Stimulated activated CD8-positive, alpha-beta memory T cell treated with anti-CD3 and anti-CD28 coated beads, Interleukin-12 subunit alpha, Interleukin-12 subunit beta, amount 100 ng/mL, for 24 hours (primary cell): ENCODE measurements around the gene OR52E2.
"Not testable (repeated sequence)": the region's sequence is repeated elsewhere in the genome, so short reads cannot be mapped to it uniquely, and the experiment has no call there.

Experiments
- DNase-seq: peaks from one replicate; pipeline ENCODE4 v3.0.0-alpha.2; 2020; ENCODE audit errors: extremely low read depth

OR52E2 gene

DNA sequence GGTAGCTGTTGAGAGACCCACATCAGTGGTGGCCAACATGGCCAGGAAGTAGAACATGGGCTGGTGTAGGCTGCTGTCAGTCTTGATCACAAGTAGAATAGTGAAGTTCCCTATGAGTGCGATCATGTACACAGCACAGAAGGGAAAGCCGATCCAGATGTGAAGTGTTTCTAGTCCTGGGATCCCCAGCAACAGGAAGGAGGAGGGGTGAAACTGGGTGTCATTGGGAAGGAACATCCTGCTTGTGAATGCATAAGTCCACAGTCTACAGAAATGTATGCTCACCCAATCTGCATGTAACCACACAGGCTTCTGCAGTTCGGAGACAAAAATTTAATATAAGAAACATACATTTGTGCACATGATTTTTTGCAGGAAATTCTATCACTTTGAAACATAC, at the start of gene OR52E2:
OR52E2 (minus strand) TSS at position 237 of the 400 bp plus-strand sequence; CDS start at position 237, 0 bp downstream.
- no peak for DNase-seq

- DNase-seq, result no peak
Observed at GRCh38 chr11:5107285-5107684, 47.9 kb upstream of the OR52E2 start.

DNA sequence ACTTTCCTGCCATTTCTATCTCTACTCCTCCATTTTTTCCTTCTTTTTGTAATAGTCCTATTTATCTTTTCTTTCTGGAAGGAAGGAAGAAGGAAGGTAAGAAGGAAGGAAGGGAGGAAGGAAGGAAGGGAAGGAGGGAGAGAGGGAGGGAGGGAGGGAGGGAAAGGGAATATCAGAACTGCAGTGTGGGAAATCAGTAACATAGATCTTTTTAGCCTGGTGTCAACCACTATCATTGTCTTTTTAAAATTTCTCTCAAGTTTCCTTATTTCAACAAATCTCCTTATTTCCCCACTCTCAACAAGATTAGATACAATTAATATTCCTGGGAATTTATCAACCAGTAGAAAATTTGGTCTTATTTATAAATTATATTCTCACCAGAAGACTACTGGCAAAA, 43.6 kb upstream of the OR52E2 start:
- no peak for DNase-seq

- no peak for DNase-seq
Observed at GRCh38 chr11:5102246-5102645, 42.8 kb upstream of the OR52E2 start.

GRCh38 chr11:5096011-5096410, 36.6 kb upstream of the OR52E2 start:
- DNase-seq, result no peak

DNA sequence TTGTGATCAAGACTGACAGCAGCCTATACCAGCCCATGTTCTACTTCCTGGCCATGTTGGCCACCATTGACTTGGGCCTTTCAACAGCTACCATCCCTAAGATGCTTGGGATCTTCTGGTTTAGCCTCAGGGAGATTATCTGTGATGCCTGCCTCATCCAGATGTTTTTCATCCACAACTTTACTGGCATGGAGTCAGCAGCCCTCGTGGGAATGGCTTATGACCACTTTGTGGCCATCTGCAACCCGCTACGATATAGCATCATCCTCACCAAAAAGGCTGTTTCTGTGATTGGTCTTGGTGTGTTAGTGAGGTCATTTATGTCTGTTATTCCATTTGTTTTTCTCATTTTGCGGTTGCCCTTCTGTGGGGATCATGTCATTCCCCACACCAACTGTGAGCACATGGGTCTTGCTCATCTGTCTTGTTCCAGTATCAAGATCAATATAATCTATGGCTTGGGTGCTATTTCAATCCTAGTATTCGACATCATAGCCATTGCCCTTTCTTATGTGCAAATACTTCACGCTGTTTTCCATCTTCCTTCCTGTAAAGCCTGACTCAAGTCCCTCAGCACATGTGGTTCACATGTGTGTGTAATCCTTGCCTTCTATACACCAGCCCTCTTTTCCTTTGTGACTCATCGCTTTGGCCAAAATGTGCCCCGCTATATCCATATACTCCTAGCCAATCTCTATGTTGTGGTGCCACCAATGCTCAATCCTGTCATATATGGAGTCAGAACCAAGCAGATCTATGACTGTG, 33.6 kb upstream of the OR52E2 start:
- DNase-seq, result no peak

- no peak for DNase-seq
Observed at GRCh38 chr11:5090668-5091067, 31.2 kb upstream of the OR52E2 start.

DNA sequence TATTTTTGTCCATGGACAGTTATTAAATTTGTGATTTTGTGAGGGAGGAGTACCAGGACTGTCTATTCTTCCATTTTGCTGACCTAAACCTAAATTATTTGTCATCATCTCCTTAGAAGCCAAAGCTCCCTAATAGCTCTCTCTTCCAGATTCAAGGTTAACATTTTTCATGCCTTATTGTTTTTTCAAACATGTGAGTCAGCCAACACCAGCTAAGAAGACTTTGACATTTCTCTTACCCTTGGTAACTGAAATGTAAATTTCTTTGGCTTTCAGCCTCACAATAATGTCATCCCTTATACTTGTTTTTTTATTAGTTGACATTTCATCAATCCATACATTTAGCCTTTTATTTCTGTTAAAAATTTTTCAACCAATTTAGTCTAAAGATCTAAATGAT, 29.1 kb upstream of the OR52E2 start:
- DNase-seq, result no peak

GRCh38 chr11:5083602-5084001, 24.2 kb upstream of the OR52E2 start:
- DNase-seq, result no peak

DNA sequence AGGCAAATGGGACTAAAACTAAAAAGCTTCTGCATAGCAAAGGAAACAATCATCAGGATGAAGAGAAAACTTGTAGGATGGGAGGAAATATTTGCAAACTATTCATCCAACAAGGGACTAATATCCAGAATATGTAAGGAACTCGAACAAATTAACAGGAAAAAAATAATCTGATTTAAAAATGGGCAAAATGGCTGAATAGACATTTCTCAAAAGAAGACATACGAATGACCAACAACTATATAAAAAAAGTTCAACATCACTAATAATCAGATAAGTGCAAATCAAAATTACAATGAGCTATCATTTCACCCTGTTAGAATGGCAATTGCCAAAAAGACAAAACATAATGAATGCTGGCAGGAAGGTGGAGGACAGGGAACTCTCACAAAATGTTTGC, 22.0 kb upstream of the OR52E2 start:
- DNase-seq, result no peak

DNA sequence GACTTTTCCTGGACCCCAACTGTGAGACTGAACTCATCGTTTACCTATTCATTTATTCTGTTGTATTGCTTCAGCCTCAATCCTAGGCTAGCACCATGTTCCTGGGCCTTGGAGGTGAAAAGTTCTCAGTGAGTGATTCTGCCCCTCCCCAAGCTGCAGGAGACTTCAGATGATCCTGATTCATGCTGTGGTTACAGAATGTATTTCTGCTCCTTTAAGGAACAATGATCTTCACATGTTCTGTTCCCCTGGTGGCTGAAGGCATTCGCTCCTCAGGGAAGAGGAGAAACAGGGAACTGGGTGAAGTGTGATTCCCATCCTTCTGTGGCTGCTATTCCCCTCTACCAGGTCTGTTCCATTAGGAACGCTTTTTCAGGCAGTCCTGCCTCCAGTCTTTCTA, 12.4 kb upstream of the OR52E2 start:
- DNase-seq, result no peak

GRCh38 chr11:5069272-5069671, 9.8 kb upstream of the OR52E2 start, which contains the start of gene OR52E1:
TSS of gene OR52E1 (plus strand) at chr11:5069572.
- DNase-seq, result no peak

GRCh38 chr11:5065027-5065426, 5.6 kb upstream of the OR52E2 start:
- DNase-seq, result no peak

- DNase-seq, result not testable (repeated sequence)
Observed at GRCh38 chr11:5058679-5059078, 748 bp downstream of the OR52E2 start.

DNA sequence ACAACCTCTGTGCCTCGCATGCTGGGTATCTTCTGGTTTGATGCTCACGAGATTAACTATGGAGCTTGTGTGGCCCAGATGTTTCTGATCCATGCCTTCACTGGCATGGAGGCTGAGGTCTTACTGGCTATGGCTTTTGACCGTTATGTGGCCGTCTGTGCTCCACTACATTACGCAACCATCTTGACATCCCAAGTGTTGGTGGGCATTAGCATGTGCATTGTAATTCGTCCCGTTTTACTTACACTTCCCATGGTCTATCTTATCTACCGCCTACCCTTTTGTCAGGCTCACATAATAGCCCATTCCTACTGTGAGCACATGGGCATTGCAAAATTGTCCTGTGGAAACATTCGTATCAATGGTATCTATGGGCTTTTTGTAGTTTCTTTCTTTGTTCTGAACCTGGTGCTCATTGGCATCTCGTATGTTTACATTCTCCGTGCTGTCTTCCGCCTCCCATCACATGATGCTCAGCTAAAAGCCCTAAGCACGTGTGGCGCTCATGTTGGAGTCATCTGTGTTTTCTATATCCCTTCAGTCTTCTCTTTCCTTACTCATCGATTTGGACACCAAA, 12.6 kb downstream of the OR52E2 start:
- no peak for DNase-seq

DNA sequence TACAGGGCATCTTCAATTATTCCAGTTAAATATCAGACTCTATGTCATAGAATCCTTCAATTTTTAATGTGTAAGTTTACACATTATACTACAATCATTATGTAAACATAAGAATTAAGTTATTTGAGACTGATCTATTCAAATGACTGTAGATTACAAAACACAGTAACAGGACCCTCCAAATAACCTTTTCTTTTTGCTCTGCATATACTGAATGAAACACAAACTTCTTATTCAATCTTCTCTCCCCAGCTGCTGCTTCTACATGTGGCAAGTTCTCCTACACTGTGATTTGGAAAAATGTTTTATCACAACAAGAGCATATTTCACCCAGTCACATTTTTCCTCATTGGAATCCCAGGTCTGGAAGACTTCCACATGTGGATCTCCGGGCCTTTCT, 13.2 kb downstream of the OR52E2 start, which contains the start of gene OR52J3:
OR52J3 (plus strand) TSS at position 301 of the 400 bp plus-strand sequence; CDS start at position 301, 0 bp downstream.
- no peak for DNase-seq

GRCh38 chr11:5043380-5043779, 16.0 kb downstream of the OR52E2 start:
- DNase-seq, result no peak

DNA sequence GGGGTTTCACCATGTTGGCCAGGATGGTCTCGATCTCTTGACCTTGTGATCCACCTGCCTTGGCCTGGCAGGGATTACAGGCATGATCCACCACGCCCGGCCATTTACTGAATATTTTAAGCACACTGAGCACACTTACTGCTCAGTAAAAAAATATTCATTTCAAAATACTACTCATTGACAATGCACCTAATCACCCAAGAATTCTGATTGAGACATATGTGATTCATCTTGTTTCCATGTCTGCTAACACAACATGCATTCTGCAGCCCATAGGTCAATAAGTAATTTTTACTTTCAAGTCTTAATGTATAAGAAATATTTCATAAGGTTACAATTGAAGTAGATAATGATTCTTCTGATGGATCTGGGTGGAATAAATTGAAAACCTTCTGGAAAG, 17.3 kb downstream of the OR52E2 start:
- DNase-seq, result no peak

- no peak for DNase-seq
Observed at GRCh38 chr11:5040876-5041275, 18.6 kb downstream of the OR52E2 start.

DNA sequence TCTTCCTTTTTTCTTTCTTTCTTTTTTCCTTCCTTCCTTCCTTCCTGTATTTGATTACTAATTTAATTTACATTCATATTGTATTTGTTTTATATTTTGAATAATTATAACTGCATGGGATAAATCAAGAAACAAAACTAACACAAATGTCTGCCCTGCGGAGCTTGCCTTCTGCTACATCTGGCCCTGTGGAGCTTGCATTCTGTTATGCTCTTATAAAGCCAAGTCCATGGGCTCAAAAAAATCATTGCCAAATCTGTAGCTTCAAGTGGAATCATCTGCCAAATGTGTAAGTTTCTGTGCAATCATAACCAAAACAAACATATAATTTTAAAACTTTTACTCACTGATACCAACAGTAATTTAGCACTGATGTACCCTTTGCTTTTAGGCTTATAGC, 21.1 kb downstream of the OR52E2 start:
- no peak for DNase-seq

DNA sequence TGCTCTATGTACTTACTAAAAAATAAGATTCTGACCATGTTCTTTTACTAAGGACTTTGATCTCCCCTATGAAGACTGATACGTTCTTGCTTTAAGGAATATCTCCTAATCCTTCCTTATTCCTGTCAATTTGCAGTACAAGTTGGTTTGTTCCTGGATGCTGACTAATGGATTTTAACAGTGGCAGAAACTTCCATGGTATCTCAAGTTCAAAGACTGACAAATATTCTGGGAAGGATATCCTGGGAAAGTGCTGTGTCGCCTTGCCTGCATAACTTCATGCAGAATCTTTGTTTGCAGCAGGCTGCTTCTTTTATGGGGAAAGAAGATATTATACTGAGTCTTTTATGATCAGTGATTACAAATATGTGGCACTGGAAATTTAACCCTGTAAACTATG, 21.5 kb downstream of the OR52E2 start:
- DNase-seq, result no peak

- DNase-seq, result no peak
Observed at GRCh38 chr11:5036669-5037068, 22.8 kb downstream of the OR52E2 start.

DNA sequence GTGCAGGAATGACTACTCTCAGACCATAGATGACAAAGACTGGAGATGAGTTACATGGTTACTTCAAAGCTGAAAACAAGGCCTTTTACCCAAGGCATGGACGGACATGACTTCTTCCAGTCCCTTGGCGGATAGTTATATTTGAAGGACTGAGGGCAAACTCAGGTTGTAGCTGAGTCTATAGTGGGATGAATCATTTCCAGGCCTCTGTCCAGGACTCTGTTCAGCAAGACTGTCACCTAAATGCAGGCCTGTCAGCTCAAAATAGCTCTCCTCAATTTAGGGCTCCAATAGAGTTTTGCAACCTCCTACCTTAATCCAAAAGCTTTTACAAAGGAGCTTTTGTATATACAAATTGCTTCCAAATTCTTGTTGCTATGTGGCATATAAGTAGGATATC, 37.4 kb downstream of the OR52E2 start:
- no peak for DNase-seq
